Stimulated activated CD4-positive, alpha-beta T cell treated with anti-CD3 and anti-CD28 coated beads, Interleukin-15, amount 100 ng/mL, for 48 hours (primary cell): ENCODE measurements around the gene SLC25A1.
A peak's percentile ranks its signal among the peaks of the same experiment; 100 is the strongest.

Experiments used
- DNase-seq, 2 donors: peaks; one replicate each; pipeline ENCODE4 v3.0.0-alpha.2; 2020; ENCODE audit warnings: low read depth in 2 of 2

SLC25A1 gene

DNA sequence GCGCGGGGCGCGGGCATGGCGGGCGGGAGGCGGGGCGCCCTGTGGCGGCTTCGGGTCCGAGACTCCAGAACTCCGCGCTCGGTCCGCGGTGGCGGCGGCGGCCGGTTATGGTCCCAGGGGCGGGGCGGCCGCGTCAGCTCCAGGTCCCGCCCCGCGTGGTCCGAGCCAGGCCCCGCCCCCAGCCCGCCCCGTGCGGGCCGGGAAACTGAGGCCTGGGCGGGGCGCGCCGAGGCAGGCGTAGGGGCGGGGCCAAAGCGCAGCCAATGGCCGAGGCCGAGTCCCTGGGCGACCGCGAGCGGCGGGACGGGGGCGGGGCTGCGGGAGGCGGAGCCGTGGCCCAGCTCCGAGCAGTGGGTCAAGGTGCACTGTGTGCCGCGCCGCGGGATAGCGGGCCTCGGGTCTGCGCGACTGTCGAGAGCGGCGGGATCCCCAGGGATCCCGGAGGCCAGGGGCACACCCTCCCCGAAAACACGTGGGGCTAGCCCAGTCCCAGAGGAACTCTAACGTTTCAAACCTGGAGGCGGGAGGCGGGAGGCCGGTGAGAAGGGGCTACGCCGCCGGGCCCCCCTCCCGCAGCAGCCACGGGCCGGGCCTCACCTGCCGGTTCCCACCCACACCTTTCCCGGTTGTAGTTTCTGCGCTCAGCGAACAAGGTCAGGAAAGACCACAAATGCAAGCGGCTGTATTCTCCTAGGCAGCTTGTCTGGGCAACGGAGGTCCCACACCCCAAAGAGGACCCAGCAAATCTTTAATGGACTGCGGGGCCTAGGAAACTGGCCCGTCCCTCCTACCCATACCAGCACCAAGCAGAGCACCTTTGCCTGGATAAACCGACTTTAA lies at the start of gene SLC25A1:
SLC25A1 (minus strand) TSS at position 80 of the 840 bp plus-strand sequence; CDS start at position 17, 63 bp downstream.
- peak; percentile 73 to 88 for DNase-seq

DNA sequence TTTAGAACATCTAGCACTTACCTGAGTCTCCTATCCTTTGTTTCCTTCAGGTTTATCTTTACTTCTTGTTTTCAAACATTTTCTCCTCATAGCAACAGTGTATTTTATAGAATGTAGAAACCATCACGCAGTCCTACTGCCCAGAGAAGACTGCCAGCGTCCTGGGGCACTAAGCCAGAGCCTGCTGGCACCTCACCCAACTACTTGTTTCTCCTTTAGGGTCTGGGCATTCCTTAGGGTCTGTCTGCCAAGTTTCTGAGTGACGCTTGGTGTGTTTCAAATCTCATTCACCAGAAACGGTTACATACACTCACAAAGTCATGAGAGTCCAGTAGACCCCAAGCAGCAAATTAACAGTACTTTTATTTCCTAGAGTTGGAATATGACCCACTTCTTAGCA lies 49.6 kb upstream of the SLC25A1 start:
- no peak for DNase-seq

DNA sequence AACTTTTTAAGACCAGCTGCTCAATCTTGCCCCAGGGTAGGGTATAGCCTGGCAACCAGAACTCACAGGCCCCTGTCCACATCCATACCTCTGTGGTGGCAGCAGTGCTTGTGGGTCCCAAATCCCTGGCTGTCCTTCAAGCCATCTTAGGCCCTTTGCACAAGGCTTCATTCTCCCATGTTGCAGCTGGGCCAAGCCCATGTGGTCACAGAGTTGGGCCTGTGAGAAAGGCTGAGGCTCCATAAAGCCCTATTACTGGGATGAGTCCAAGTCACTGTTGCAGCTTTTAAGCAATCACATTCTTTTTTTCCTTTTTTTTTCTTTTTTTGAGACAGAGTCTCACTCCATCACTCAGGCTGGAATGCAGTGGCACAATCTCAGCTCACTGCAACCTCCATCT lies 47.9 kb upstream of the SLC25A1 start:
- DNase-seq: no peak

DNA sequence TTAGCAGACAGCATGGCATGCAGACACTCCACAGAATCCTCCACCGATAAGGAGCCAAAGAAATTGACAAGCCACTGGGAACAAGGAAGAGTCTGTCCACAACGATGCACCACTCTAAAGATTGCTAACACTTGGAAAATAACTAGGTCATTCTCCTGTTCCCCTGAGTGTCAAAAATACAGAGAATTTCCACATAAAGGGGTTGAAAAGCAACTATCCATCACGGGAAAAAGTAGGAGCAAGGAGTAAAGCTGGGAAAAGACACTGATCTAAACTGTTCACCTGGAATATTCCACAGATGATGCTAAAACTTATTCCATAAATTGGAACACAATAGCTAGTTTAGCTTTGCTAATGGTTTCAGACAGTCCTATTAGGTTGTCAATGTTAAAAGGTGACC lies 47.0 kb upstream of the SLC25A1 start:
- DNase-seq: no peak

DNA sequence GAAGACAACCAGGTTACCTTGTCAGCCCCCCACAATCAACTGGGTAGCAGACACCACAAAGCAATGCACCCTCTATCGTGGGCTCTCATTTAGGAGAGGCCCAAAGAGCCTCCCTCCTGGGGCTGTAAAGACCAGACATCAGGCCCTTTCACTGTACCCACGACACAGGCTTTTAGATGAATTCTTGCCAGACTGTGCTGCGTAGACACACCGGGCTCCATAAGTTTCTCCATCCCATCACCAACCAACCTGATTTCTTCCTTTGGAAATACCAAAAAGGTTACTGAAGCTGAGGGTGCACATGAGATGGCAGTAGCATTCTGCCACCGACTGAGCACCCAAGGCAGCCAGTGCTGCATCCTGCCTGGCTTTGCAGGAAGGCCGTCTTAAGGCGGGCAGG lies 46.4 kb upstream of the SLC25A1 start:
- DNase-seq: no peak

DNA sequence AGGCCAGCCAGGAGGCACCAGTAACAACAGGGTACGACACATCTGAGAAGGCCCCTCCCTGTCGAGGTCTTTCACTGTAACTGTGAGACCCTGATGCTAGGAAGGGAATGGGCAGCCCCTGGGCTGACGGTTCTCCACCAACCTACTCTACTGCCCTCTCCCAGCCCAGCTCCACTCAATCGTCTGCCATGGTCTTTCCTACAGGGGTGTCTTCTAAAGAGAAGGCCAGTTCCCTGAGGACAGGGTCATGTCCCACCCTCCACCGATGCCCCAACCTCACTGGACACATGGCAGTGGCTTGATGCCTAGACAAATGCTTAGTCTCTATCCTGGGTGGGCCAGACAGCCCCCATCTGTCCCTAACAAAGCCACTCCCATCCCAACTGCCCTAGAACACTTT lies 46.0 kb upstream of the SLC25A1 start:
- no peak for DNase-seq

DNA sequence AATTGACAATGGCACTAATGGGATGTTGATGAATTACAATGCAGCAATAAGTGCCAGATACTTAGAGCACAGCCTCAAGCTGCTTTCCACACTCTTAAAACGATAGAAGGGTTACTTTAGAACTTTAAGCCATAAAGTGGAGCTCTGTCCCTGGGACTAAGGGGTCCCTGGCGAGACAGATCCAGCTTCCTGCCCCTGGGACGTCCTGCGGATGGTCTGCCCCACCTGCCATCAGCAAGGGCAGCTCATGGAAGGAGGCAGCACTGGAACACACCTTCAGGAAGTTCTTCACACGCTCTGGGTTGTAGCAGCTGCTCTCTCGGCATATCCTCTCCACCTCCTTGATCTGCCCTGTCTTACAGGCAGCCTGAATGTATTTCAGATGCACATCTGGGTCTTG lies 45.1 kb upstream of the SLC25A1 start:
- no peak for DNase-seq

DNA sequence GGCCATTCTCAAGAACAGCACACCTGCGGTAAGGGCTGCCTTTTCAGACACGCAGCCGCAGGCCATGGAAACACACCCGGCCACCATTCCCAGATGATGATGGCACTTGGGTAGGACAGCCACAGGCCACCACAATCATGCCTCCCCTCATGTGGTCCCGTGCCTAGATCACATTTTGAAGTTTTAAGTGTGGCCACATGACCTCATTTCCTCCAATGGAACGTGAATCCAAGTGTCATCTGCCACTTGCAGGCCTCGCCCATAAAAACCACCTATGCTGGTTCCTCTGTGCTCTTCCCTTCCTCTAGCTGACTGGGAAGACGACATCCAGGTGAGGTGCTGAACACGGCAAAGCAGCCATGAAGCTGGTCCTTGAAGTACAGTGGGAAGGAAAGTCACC lies 44.6 kb upstream of the SLC25A1 start:
- no peak for DNase-seq

DNA sequence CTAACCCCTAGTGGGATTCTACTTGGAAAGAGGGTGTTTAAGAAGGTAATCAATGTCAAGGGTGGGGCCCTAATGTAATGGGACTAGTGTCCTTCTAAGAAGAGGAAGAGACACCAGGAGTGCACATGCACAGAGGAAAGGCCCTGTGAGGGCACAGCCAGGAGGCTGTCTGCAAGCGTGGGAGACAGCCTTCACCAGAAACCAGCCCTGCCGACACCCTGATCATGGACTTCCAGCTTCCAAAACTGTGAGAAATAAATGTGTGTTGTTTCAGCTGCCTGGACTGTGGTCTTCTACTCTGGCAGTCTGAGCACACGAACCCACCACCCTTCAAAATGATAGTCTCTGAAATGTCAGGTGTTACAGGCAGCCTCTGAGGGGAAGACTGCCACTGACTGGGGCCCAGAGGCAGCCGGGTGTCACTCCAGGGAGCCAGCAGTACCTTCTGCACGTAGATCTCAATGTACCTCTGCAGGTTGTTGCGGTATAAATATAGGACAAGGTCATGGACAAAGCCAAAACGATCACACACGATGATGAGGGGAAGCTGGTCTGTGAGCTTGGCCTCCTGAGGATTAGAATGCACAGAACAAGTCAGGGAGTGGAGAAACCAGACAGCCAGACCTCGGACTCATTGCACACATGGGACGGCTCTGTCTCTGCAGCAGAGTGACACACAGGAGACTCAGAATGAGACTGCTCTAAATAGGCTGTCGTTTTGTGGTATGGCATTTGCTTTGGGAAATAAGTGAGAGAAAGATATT lies 43.9 kb upstream of the SLC25A1 start:
- no peak for DNase-seq

DNA sequence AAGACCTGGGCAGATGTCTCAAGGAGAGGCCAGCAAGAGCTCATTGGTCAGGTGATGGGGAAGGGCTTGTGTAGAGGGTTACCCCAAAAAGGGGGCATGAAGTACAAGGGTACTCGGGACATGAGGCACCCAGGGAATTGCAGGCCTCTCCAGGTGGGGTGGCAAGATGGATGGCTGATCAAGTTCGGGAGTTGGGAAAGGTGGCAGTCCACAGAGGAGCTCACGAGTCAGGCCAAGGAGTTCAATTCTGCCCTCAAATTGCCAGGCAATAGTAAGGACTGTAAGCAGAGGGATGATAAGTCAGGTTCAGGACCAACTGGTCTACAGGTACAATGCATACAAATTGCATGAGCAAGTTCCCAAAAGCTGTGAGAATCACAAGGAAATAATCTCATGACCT lies 42.3 kb upstream of the SLC25A1 start:
- DNase-seq: no peak

DNA sequence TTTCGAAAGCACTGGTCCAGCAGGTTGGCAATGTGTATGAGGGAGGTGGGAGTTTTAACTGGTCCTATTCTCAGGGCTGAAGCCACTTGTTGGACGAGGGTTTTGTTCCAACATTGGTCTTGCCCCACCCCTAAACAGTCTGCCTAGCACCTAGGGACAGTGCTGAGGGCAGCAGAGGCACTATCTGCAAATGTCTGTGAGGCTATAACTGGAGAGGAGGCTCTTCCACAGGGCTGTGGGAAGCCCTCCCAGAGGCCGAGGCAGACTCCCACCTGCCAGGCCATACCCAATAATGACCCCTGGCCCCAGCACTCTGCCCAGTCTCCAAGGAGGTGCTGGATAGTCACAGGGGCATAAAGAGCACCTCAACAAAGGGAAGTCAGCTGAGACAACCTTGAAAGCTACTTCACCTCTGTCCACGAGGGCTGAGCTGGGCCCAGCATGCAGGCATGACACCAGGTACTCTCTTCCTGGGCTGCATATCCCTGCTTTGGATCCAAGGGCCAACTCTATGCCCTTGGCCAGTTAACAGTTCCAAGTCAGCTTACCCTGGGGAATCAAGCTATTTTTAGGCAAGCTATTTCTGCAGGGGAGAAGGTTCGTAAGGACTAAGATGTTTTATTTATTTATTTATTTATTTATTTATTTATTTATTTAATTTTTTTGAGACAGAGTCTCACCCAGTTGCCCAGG lies 40.2 kb upstream of the SLC25A1 start:
- DNase-seq: no peak

DNA sequence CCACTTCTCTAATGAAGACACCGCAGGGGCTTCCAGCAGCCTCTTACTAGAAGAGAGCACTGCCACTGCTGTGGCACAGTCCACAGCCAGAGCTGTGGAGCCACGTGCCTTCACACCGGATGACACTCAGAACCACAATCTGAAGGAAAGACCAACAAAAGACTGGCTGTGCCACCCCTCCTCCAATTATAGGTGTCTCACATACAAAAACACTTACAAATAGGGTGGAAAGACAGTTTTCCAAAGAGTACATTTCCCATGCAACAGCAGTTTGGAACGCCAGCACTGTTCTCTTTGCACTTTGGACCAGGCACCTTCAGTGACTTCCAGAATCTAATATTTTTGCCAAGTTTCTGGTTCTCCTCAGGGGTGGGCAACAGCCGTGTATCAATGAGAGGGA lies 38.0 kb upstream of the SLC25A1 start:
- DNase-seq: no peak

DNA sequence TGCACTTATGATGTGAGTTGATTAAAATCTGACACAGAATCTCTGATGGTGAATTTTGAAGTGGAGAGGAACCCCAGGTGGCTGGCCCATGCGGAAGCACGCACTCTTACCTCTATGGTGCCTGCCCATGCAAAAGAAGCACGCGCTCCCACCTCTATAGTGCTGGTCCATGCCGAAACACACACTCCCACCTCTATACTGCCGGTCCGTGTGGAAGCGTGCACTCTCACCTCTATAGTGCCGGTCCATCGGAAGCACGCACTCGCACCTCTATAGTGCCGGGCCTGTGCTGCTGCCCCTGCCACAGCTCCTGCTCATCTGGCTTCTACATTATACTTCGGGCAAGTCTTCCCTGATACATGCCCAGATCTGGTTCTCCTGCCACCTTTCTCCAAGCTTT lies 36.8 kb upstream of the SLC25A1 start:
- DNase-seq: no peak

DNA sequence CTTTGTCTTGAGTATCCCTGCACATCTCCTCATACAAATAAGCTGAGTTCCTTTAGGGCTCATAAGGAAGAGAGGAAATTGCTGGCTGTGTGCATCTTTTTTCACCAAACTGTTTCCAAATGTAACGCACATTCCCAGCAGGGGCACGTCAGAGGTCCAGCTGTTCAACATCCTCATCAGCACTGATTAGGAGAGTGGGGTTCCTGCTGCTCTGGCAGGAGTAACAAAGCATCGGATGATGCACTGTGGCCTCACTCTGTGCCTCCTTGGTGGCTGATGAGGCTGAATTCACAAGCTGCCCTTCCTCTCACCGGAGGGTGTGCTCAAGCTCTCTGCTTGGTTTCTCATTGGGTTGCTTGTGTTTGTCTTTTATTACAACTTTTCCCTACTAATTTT lies 35.5 kb upstream of the SLC25A1 start:
- DNase-seq: no peak

DNA sequence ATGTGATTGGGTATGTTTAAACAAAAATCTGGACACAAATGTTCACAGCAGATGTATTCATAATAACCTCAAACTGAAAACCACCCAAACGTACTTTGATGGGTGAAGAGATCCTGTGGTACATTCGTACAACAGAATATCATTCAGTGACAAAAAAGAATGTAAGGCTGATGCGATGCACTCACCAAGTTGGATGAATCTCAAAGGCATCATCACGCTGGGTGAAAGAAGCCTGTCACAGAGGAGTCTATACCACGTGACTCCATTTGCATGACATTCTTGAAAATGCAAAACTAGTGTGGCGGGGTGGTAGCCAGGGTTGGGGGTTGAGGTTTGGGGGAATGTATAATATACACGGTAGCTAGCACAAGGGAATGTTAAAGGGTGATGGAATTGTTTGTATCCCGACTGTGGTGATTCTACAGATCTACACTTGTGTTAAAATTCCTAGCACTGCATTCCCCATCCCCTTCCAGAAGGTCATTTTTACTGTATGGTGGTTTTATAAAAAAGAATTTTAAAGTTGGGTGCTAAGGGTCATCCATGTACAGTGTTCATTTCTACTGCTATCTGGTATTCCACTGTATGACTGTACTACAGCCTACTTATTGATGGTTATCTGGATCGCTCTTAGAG lies 35.0 kb upstream of the SLC25A1 start:
- no peak for DNase-seq

DNA sequence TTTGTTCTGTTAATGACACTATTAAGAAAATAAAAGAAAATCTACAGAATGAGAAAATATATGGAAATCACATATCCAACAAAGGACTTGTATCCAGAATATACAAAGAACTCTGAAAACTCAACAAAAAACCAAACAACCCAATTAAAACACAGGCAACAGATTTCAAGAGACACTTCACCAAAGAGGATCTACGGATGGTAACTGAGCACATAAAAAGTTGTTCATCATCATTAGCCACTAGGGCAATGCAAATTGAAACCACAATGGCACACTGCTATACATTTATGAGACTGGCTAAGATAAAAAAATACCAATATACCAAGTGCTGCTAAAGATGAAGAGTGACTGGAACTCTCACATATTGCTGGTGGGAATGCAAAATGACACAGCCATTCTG lies 34.5 kb upstream of the SLC25A1 start:
- no peak for DNase-seq

DNA sequence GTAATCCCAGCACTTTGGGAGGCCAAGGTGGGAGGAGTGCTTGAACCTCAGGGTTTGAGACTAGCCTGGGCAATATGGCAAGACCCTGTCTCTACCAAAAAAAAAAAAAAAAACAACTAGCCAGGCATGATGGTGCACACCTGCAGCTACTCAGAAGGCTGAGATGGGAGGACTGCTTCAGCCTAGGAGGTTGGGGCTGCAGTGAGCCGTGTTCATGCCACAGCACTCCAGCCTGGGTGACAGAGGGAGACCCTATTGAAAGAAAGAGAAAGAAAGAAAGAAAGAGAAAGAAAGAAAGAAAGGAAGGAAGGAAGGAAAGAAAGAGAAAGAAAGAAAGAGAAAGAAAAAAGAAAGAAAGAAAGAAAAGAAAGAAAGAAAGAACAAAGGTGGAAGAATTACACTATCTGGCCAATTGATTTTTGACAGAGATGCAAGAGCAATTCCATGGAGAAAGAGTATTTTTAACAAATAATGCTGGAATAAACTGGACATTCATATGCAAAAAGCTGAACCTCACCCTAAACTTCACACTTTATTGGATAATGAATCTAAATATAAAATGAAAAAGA lies 33.9 kb upstream of the SLC25A1 start:
- DNase-seq: no peak

DNA sequence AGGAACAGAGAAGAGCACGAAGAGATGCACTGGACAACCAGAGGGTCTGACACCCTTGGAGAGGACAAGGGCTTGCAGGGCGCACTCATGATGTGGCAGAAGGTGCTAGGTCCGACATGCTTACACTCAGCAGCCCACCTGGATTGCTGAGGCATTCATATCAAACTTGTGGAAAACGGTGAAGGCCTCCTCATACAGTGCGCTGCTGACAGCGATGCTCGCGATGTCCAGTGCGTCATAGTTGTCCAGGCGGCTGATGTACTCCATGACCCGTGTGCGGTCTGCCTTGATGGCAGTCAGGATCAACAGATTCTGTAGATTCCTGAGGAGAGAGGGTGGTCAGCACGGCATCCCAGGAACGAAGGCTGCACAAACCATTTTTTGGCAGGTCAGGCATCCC lies 31.7 kb upstream of the SLC25A1 start:
- no peak for DNase-seq

DNA sequence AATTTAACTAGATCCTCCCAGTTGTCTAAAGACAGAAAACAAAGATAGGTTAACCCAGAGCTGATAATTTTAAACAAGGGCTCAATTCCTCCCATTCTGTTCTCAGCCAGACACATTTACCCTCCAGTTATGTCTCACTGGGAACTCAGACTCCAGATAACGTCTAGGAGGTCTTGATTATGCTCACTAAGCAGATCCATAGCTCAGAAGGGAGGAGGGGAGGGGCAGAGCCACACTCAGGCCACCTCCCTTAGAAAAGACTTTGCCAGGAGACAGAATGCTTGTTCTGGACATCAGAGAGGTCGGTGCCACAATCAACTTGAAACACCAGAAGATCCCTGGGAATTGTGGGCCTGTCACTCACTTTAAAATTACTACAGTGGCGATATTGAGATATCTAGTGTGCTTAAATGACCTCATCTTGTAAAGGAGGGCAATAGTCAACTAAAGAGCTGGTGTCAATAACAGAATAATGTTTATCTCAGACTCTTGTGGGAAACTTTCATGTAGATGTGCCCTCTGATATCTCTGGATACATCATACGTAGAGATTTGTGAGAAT lies 29.8 kb upstream of the SLC25A1 start:
- DNase-seq: no peak

DNA sequence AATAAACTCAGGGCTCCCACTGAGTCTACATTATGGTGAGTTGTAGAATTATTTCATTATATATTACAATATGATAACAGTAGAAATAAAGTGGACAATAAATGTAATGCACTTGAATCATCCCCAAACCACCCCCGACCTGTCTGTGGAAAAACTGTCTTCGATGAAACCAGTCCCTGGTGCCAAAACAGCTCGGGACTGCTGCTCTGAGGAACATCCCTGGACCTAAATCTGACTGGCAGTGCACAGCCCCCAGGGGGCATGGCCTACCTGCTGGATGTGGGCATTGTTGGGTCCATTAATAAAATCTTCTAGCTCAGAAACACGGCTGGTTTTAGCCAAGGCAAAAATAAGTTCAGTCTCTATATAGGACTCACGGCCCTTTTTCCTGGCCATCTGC lies 29.3 kb upstream of the SLC25A1 start:
- DNase-seq: no peak

DNA sequence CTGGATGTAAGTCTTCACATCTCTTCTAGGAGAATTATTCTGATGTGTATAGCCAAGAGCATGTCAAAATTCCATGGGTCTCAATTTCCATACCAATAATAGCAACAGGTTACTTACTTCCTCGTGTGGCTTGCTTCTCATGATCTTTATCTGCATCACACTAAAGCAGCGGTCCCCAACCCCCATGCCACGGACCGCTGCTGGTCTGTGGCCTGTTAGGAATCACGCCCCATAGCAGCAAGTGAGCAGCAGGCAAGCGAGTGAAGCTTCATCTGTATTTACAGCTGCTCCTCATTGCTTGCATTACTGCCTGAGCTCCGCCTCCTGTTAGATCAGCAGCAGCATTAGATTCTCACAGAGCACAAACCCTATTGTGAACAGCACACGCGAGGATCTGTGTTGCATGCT lies 28.9 kb upstream of the SLC25A1 start:
- DNase-seq: no peak

DNA sequence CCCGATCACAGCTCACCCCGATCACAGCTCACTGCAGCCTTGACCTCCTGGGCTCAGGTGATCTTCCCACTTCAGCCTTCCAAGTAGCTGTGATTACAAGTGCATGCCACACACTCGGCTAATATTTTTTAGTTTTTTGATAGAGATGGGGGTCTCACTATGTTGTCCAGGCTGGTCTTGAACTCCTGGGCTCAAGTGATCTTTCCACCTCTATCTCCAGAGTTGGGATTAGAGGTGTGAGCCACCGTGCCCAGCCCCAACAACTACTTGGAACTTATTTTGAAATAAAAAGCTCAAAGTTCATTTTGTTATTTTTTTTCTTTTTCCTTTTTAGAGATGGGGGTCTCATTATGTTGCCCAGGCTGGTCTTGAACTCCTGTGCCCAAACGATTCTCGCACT lies 27.8 kb upstream of the SLC25A1 start:
- DNase-seq: no peak
